A549 (cell line): ENCODE results near the gene CADPS2.

ENCODE experiments used
- CEBPB ChIP-seq, 2 experiments: fragments of >200 bp in 1 of 2; sonication (Bioruptor Twin) in 1 of 2; formaldehyde crosslinking in 1 of 2; IDR thresholded peaks; 2 replicates each; pipeline ENCODE4 v1.6.1; 2012 to 2016
- EP300 ChIP-seq, 2 experiments: fragments of >200 bp; sonication (Bioruptor Twin); formaldehyde crosslinking; IDR thresholded peaks; 2 replicates in 1 of 2; 3 replicates in 1 of 2; pipeline ENCODE4 v1.6.1; 2016 to 2017
- JUNB ChIP-seq: fragments of >200 bp; sonication (Bioruptor Twin); formaldehyde crosslinking; IDR thresholded peaks from 2 replicates; pipeline ENCODE4 v1.6.1; 2016
- NFE2L2 ChIP-seq: fragments of 150-350 bp; conservative IDR thresholded peaks from 2 replicates; pipeline ENCODE4 v1.6.1; 2014; ENCODE audit warnings: low read length
- TF ChIP-seq, protein P1 (sequence below): fragments of >200 bp; sonication (Bioruptor Twin); formaldehyde crosslinking; IDR thresholded peaks from 3 replicates; pipeline ENCODE4 v1.5.1; 2016
- TF ChIP-seq, protein P2 (sequence below): IDR thresholded peaks from 2 replicates; pipeline ENCODE4 v1.6.1; 2012

DNA sequence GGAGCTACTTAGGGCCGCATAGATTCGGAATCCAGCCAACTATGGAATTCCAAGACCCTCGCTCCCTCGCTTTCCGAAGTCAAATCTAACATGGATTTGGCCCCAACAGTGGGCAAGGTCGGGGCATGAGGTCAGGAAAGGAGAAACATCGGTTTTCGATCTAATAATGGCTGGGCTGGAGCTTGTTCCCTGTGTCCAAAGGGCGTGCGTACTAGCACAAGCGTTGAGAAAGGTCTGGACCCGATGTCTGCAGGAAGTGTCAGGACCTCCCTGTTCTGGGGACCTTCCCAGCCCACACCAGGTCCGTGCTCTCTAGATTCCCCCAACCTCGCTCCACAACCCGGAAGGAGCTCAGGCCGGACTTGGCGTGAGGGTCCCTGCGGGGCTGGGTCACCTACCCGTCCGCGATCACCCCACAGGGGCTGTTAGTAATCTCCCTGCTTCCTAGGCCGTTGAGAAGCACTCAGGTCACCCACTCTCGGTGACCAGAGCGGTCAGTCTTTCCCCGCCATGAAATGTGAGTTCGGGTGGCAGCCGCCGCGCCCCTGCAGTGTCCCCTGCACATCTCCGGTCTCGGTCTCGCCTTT is 586.5 kb downstream of the CADPS2 start:
- TF ChIP-seq CEBPB (IDR thresholded peaks at IDR 0.05) (no peak), NFE2L2 (no peak), EP300 (IDR thresholded peaks at IDR 0.05) (no peak), JUNB (no peak)
- TF ChIP-seq, protein P1, sequence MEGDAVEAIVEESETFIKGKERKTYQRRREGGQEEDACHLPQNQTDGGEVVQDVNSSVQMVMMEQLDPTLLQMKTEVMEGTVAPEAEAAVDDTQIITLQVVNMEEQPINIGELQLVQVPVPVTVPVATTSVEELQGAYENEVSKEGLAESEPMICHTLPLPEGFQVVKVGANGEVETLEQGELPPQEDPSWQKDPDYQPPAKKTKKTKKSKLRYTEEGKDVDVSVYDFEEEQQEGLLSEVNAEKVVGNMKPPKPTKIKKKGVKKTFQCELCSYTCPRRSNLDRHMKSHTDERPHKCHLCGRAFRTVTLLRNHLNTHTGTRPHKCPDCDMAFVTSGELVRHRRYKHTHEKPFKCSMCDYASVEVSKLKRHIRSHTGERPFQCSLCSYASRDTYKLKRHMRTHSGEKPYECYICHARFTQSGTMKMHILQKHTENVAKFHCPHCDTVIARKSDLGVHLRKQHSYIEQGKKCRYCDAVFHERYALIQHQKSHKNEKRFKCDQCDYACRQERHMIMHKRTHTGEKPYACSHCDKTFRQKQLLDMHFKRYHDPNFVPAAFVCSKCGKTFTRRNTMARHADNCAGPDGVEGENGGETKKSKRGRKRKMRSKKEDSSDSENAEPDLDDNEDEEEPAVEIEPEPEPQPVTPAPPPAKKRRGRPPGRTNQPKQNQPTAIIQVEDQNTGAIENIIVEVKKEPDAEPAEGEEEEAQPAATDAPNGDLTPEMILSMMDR: no peak
- TF ChIP-seq, protein P2, sequence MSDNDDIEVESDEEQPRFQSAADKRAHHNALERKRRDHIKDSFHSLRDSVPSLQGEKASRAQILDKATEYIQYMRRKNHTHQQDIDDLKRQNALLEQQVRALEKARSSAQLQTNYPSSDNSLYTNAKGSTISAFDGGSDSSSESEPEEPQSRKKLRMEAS: no peak
